ENCODE results near the gene TCF4.

The TCF4 gene

DNA sequence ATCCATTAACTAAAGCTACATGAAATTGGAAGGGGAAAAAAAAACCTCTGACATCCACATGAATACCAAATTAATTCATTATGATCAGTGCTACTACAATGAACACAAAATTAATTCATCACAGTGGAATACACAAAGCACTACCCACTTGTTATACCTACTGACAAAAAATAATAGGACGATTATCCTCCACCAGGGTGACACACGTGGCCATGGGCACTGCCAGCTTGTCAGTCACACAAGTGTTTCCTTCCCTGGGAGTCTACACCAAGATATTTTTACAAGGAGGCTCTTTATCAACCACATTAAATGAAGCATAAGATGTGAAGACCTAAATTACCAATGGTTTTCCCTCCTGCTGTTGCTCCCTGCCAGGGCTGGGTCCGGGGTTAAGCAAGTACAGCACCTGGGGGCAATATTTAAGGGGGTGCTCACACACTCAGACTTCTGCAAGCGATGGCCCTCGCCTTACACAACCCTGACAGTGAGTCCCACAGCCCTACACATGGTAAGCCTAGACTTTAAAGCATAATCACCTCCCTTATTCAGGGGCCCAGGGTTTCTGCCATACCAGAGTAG, 90.1 kb downstream of the TCF4 start:
- H3K9me3 ChIP-seq (ENCODE audit: control insufficient read depth, insufficient read depth, low read length) = no peaks in the 10 kb centered on the region
- peaks cover 46% of the 10 kb centered on the region for H3K4me1 ChIP-seq (ENCODE audit: insufficient read depth, low read length)
- no peaks in the 10 kb centered on the region for H3K36me3 ChIP-seq (ENCODE audit: insufficient read depth, low read length)
- no peak overlapping the region for H3K9ac ChIP-seq (ENCODE audit: low read depth, low read length)

DNA sequence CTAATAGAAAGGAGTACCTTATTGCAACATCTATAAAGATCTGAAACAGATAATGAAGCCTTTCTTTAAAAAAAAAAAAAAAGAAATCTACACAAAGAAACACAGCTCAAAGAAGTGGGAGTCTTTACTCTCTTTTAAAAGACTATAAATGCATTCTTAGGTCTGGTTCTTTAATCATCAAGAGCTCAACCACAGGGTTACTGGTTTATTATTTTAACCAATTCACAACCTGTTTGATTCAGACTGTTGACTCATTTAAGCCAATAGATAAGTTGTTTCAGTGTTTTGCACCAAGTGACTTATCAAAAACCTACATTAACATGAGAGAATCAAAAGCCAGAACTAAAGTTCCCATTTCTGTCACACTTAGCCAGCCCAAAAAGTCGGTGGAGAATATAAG, 93.1 kb downstream of the TCF4 start:
- no peaks in the 10 kb centered on the region for H3K36me3 ChIP-seq (ENCODE audit: insufficient read depth, low read length)
- no peak overlapping the region for H3K9ac ChIP-seq (ENCODE audit: low read depth, low read length)
- H3K9me3 ChIP-seq (ENCODE audit: control insufficient read depth, insufficient read depth, low read length) = no peaks in the 10 kb centered on the region
- H3K4me1 ChIP-seq (ENCODE audit: insufficient read depth, low read length) = peaks cover 28% of the 10 kb centered on the region

- no peaks in the 10 kb centered on the region for H3K36me3 ChIP-seq (ENCODE audit: insufficient read depth, low read length)
- no peaks in the 10 kb centered on the region for H3K9me3 ChIP-seq (ENCODE audit: control insufficient read depth, insufficient read depth, low read length)
- peaks cover 30% of the 10 kb centered on the region for H3K4me1 ChIP-seq (ENCODE audit: insufficient read depth, low read length)
- H3K9ac ChIP-seq (ENCODE audit: low read depth, low read length) = no peak overlapping the region
Observed at GRCh38 chr18:55494441-55494840, 93.6 kb downstream of the TCF4 start.

DNA sequence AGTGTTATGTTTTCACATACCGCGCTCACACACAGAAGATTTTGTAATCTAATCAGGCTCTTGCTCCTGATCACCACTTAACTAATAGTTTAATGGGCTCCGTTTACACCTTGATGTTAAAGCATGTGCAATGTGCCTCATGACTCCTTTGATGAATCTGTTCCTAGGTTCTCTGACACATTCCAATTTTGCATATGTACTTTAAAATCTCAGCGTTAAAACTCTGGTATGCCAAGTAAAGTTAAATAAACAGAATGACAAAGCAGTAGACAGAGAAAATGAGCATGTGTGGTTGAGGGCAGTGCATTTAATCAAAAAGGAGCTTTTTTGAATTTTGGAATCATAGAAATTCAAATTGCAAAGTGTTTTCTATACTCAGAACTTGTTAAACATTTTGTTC, 96.4 kb downstream of the TCF4 start:
- Histone ChIP-seq H3K4me1 (ENCODE audit: insufficient read depth, low read length) (peaks cover 40% of the 10 kb centered on the region), H3K36me3 (ENCODE audit: insufficient read depth, low read length) (no peaks in the 10 kb centered on the region), H3K9ac (ENCODE audit: low read depth, low read length) (no peak overlapping the region), H3K9me3 (ENCODE audit: control insufficient read depth, insufficient read depth, low read length) (no peaks in the 10 kb centered on the region)

DNA sequence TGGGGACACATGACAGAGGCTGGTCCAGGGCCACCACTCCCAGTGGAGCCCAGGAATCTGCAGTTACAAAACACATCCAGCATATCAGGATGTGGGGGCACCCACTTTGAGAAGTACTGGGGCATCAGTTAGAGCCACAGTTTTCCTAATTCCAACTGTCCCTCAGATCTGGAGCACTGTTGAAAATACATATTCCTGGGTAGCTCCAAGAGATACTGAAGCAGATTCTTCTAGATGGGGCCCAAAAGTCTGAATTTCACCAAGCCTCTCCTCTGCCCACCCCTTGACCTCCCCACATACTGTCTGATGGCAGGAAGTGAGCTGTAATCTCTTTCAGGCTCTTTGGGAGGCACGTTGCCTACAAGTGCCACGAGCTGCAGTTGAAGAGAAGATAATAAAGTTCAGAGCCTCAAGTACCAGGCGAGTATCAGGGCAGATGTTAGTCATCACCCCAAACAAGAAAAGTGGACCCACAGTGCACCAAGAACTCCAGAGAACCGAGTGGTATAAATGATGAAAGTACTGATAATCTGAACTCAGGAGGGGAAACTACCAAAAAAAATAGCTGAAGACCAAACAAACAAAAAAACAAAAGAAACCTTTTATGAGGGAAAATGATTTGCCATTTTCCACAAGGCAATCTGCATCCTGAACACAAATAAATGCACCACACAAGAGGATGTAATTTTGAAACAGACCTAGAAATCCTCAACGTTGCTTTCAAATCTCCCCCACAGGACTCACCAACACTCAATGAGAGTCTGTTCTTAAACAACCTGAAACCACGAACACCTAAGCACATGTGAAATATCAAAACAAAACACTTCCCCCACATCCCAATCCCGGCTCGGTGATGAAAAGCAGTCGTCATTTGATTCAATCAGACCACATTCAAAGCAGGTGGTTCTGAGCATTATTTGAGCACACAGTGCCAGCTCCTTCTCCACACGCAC, 98.7 kb downstream of the TCF4 start:
- H3K9me3 ChIP-seq (ENCODE audit: control insufficient read depth, insufficient read depth, low read length) = no peaks in the 10 kb centered on the region

GRCh38 chr18:55488473-55488872, 99.5 kb downstream of the TCF4 start:
- H3K9ac ChIP-seq (ENCODE audit: low read depth, low read length) = peak overlapping the region; percentile 23; the same call in 1 of the 2 replicates
- H3K4me1 ChIP-seq (ENCODE audit: insufficient read depth, low read length) = peaks cover 37% of the 10 kb centered on the region
- H3K36me3 ChIP-seq (ENCODE audit: insufficient read depth, low read length) = no peaks in the 10 kb centered on the region
- H3K9me3 ChIP-seq (ENCODE audit: control insufficient read depth, insufficient read depth, low read length) = no peaks in the 10 kb centered on the region

More for the DNA sequence above, 98.7 kb downstream of the TCF4 start:
- Histone ChIP-seq H3K9ac (ENCODE audit: low read depth, low read length) (peak overlapping the region; percentile 23; the same call in 1 of the 2 replicates), H3K36me3 (ENCODE audit: insufficient read depth, low read length) (no peaks in the 10 kb centered on the region), H3K4me1 (ENCODE audit: insufficient read depth, low read length) (peaks cover 39% of the 10 kb centered on the region)

GRCh38 chr18:55487997-55488396, 100.0 kb downstream of the TCF4 start:
- Histone ChIP-seq H3K36me3 (ENCODE audit: insufficient read depth, low read length) (no peaks in the 10 kb centered on the region), H3K4me1 (ENCODE audit: insufficient read depth, low read length) (peaks cover 37% of the 10 kb centered on the region), H3K9ac (ENCODE audit: low read depth, low read length) (no peak overlapping the region), H3K9me3 (ENCODE audit: control insufficient read depth, insufficient read depth, low read length) (no peaks in the 10 kb centered on the region)

- Histone ChIP-seq H3K9me3 (ENCODE audit: control insufficient read depth, insufficient read depth, low read length) (no peaks in the 10 kb centered on the region), H3K9ac (ENCODE audit: low read depth, low read length) (no peak overlapping the region), H3K36me3 (ENCODE audit: insufficient read depth, low read length) (no peaks in the 10 kb centered on the region), H3K4me1 (ENCODE audit: insufficient read depth, low read length) (peaks cover 37% of the 10 kb centered on the region)
Observed at GRCh38 chr18:55486936-55487335, 101.1 kb downstream of the TCF4 start.

DNA sequence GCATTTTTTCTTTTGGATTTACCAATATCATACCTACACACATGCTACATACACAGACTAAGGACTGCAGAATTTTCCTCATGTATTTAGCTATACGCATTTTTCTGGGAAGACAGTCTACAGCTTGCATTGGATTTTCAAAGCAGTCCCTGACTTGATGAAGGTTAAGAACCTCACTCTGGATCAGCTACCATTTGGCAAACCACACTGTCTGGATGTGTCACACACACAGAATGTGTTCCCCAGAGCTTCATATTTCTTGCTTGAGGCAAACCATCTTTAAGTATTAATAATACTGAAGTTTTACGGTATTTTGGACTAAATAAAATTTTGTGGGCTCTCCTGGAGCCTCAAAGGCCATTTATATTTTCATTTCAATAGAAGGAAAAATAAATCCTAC, 102.3 kb downstream of the TCF4 start:
- H3K9me3 ChIP-seq (ENCODE audit: control insufficient read depth, insufficient read depth, low read length) = no peaks in the 10 kb centered on the region
- H3K9ac ChIP-seq (ENCODE audit: low read depth, low read length) = no peak overlapping the region
- H3K4me1 ChIP-seq (ENCODE audit: insufficient read depth, low read length) = peaks cover 31% of the 10 kb centered on the region
- no peaks in the 10 kb centered on the region for H3K36me3 ChIP-seq (ENCODE audit: insufficient read depth, low read length)

GRCh38 chr18:55484773-55485172, 103.2 kb downstream of the TCF4 start:
- Histone ChIP-seq H3K9me3 (ENCODE audit: control insufficient read depth, insufficient read depth, low read length) (no peaks in the 10 kb centered on the region), H3K36me3 (ENCODE audit: insufficient read depth, low read length) (no peaks in the 10 kb centered on the region), H3K4me1 (ENCODE audit: insufficient read depth, low read length) (peaks cover 29% of the 10 kb centered on the region), H3K9ac (ENCODE audit: low read depth, low read length) (no peak overlapping the region)

- Histone ChIP-seq H3K4me1 (ENCODE audit: insufficient read depth, low read length) (peaks cover 18% of the 10 kb centered on the region), H3K9ac (ENCODE audit: low read depth, low read length) (no peak overlapping the region), H3K9me3 (ENCODE audit: control insufficient read depth, insufficient read depth, low read length) (no peaks in the 10 kb centered on the region), H3K36me3 (ENCODE audit: insufficient read depth, low read length) (no peaks in the 10 kb centered on the region)
Observed at GRCh38 chr18:55483266-55483871, 104.6 kb downstream of the TCF4 start.

DNA sequence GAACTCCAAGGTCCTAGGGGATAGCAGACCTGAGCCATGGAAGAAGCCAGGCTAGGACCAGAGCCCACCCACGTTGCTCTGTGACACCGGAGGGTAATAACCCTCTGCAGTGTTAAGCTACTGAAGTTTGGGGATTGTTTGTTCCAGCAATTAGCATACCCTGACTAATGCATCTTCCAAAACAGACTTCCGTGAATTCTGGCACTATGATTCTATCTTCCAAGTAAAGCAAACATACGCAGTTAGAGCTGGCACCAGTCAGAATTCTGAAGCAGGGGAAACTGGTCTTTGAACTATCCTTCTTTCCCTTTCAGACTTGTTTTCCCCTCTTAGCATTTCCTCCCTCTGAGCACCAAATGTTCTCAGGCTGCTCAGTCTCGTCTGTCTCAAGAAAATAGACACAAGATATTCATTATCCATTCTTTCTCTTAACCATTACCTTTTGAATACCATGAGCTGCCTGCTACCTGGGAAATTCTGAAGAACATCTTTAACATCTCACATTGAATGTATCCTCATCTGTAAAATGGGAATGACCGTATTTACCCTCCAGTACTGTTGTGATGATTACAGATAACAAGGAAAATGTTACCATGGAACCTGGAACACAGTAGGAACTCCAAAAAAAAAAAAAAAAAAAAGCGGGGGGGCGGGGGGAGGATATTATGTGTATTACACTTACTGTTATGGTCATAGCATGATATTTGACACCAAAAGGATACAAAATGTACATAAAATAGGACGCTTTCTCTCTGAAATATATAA, 108.2 kb downstream of the TCF4 start:
- Histone ChIP-seq H3K9ac (ENCODE audit: low read depth, low read length) (no peak overlapping the region), H3K9me3 (ENCODE audit: control insufficient read depth, insufficient read depth, low read length) (no peaks in the 10 kb centered on the region), H3K4me1 (ENCODE audit: insufficient read depth, low read length) (0 out of 2 replicates have a peak, but pooled peaks cover 3% of the 10 kb centered on the region)

DNA sequence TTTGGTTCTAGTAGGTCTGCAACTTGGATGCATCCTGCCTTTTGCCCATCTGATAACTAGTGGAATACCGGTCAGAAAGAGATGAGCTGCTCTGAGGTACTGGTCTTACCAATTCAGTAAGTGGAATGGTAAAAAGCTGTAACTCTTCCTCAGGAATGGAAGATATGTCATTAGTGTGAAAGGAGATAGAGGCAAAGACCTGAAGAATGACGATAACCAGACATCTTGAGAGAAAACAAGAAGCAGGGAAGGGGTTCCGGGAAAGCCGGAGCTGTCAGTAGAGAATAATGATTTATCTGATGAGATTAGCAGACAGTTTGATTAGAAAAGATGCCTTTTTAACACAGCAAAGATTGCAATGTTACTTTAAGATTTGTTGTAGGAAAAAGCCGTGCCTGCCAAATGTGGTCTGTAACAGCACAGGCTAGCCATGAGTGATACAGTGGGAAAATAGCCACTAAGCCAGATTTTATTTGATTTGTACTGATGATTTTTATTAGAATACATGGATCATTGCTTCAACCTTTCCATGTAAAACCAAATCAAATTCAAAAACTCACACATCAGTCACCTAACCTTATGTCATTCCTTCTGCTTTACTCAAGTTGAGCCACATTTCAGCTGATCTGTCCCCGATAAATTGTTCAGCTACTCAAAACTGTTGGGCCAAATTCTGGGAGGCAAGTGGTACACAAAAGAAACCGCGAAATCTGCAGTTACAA, 110.0 kb downstream of the TCF4 start:
- H3K9me3 ChIP-seq (ENCODE audit: control insufficient read depth, insufficient read depth, low read length) = no peaks in the 10 kb centered on the region
- peaks cover 8% of the 10 kb centered on the region for H3K4me1 ChIP-seq (ENCODE audit: insufficient read depth, low read length)
- no peaks in the 10 kb centered on the region for H3K36me3 ChIP-seq (ENCODE audit: insufficient read depth, low read length)
- H3K9ac ChIP-seq (ENCODE audit: low read depth, low read length) = no peak overlapping the region

More for the DNA sequence above, 108.2 kb downstream of the TCF4 start:
- no peaks in the 10 kb centered on the region for H3K36me3 ChIP-seq (ENCODE audit: insufficient read depth, low read length)

DNA sequence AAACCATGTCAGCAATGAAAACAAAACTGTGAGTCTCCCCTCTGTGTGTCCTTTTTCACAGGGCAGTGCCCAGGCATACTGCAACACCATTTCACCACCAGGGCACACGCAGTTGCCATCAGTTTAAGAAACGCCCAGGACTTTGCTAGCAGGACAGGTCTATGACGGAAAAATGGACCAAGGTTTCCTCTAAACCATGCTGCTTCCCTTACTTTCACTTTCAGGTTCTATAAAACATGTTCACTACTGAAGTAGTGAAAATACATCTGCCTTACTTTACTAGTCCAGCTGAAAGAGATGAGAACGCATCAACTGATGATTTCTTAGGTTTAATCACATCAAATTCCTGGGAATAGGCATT, 110.5 kb downstream of the TCF4 start:
- no peak overlapping the region for H3K9ac ChIP-seq (ENCODE audit: low read depth, low read length)
- H3K9me3 ChIP-seq (ENCODE audit: control insufficient read depth, insufficient read depth, low read length) = no peaks in the 10 kb centered on the region
- H3K4me1 ChIP-seq (ENCODE audit: insufficient read depth, low read length) = peaks cover 12% of the 10 kb centered on the region
- no peaks in the 10 kb centered on the region for H3K36me3 ChIP-seq (ENCODE audit: insufficient read depth, low read length)
